HG03135 (cell line): ENCODE measurements around the gene SIK1.
"Not testable (repeated sequence)": the region's sequence is repeated elsewhere in the genome, so short reads cannot be mapped to it uniquely, and the experiment has no call there.

Experiments
- ATAC-seq: cut with Tn5 transposase; IDR thresholded peaks from one replicate; pipeline ENCODE4 v1.9.1; 2021; ENCODE audit warnings: mild to moderate bottlenecking, moderate library complexity; ENCODE audit not compliant: unreplicated experiment

The SIK1 gene

DNA sequence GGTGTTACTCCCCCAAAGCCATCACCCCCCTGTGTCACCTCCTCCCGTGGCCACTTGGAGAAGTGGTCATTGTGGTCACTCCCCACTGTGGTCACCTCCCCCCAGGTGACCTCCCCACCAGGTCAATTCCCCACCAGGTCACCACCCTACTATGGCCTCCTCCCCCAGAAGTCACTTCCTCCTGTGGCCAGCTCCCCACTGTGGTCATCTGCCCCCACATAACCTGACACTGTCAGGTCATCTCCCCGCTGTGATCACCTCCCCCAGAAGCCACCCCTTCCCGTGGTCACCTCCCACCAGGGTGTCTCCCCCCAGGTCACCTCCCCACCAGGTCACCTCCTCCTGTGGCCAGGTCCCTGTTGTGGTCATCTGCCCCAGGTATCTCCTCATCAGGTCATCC, 28.9 kb downstream of the SIK1 start:
- not testable (repeated sequence) for ATAC-seq

DNA sequence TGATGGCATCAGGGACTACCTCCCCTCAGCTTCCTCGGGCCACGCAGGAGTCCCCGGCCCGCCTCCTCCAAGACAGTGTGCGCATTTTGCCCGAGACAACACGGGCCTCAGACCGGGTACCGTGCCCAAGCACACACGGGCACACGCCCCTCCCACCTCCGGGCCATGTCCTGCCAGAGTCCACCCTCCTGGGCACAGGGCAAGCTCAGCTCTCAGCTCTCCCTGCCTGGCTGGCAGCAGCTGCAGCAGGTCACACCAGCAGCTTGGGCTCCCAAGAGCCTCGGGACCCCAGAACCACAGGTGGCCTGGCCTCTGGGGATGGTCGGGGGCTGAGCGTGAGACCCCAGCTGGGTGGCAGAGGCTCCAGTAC, 29.5 kb downstream of the SIK1 start:
- ATAC-seq, result not testable (repeated sequence)

DNA sequence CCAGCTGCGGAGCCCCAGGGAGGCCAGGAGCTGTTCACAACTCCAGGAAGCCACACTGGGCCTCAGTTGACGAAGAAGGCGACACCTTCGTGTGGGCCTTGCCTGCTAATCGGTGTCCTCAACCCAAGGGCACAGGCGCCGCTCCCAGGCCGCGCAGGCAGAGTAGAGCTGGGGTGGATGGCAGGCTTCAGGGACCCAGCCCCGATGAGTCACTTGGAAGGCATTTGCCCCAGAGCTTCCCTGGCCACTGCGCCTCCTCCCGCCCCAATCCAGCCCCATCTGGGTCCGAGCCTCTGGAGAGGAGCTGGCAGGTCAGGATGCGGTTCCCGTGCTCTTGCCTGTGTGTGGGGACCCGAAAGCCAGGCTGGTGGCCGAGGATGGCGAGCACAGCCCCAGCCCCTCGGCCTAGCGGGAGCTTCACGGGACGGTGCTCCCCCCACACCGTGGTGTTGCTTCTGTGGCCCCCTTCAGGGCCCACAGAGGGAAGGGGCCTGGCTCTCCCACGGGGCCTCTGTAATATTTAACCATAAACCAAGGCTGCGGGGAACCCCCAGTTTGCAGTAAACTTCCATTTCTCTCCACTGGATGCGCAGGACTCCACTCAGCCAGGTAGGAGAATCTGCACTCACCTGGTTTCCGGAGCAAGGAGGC, 30.0 kb downstream of the SIK1 start:
- ATAC-seq, result not testable (repeated sequence)

DNA sequence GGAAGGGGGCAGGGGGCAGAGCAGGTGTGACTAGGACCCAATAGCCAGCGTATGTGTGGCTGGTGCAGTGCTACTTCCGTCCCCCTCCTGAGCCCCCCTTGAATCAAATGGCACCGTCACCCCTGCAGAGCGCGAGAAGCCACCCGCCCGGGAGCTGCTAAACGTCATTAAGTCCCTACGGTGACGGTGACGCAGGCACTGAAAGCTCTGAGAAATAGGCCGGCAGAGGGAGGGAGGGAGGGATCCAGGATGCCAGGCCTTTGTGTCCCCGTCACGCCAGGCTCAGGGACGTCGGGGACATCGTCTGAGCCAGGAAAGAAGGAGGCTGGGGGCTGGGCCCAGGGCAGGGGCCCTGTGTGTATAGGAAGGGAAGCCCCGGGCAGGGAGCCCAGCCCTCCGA, 43.6 kb downstream of the SIK1 start:
- not testable (repeated sequence) for ATAC-seq

DNA sequence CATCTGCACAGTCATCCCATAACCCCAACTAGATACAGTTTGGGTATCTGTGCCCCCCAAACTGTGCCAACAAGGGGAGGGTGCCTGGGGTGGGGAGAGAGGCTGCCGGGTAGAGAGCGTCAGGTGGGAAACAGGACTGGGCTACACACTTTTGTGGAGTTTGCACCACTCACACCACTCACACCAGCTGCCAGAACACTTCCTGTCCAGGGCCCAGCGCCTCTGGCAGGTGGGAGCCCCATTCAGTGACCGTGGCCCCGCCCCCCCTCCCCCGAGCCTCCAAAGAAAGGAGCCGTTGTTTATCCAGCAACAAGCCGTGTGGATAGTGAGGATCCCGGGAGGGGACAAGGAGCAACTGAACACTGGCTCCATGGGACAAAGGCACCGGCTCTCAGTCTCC, 44.0 kb downstream of the SIK1 start:
- ATAC-seq, result not testable (repeated sequence)

DNA sequence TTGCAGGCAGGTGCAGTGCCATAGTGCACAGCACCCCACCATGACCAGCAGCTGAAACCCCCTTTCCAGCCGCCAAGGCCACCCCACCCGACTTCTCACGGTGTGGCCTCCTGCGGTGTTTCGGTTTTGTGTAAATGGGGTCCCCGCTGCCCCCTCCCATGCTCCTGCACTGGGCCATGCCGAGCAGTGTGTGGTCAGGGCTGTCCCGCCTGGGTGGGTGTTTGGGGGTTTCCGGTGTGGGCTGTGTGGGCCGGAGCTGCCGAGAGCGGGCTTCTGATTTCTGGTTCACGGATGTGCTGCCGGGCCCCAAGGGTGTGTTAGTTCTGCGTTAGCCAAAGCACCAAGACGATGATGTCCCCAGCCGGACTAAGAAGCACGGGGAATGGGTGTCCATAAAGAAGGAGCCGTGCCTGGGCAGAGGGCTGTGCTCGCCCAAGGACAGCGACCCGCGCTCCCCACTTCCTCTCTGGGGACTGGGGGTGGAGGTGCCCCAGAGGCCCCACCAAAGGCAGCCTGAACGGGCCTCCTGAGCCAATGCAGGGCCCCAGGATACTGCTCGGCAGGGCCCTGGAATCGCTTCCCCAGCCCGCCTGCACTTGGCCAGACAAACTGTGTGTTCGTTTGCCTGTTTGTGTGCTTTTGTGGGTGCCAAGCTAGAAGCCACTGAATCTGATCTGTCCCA, 45.9 kb downstream of the SIK1 start:
- ATAC-seq, result peak; percentile 52

DNA sequence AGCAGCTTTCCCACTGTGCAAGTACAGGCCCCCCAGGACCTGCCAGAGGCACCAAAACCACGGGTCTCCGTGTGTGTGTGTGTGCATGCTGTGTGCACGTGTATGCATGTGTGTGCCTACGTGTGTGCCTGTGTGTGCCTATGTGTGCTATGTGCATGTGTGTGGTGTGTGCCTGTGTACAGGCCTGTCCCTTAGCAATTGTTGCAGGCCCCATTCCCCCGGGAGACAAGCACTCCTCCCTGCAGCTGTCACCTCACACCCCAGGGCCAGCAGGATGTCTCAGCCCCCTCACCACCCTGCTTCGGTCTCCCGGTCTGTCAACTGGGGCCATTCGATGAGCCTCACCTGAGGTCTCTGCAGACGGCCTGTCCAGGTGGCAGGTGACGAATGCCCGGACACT, 46.6 kb downstream of the SIK1 start:
- ATAC-seq, result peak; percentile 13

DNA sequence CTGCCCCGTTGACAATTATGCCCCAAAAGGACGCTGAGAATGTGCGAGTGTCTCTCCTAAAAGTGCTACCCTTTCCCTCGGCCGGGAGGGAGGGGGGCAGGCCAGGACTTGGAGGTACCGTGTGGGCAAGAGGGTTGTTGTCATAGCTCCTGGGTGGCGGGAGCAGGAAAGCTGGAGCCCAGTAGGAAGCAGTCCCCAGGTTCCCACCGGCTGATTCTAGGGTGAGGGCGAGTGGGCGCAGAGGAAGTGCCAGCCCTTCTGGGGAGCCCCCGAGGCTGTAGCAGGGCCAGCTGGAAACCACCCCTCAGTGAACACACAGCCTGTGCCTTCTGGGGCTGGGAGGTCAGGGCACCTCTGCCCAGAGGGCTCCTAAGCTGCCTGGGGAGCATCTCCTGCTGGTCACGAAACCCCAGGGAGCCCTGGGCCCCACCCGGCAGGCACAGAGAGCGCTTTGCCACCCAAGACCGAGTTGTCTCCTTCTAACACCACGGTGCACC, 47.3 kb downstream of the SIK1 start:
- not testable (repeated sequence) for ATAC-seq

DNA sequence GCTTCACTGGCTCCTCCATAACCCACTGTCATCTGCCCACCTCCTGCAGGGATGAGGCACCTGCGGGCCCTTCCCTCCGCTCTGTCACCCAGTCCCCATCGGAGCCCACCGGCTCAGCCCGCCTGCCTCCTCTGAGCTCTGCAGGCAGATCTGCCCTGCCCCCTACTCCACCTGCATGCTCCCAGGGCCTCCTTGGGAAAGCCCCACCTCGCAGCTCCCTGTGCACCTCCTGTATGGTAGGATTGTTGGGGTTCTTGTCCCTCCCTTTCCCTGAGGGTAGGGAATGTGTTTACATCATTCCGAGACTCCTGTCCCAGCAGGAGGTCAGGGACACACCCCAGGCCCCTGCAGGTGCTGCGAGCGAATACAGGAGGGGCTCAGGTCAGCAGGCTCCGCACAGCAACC, 50.5 kb downstream of the SIK1 start:
- ATAC-seq, result no peak

DNA sequence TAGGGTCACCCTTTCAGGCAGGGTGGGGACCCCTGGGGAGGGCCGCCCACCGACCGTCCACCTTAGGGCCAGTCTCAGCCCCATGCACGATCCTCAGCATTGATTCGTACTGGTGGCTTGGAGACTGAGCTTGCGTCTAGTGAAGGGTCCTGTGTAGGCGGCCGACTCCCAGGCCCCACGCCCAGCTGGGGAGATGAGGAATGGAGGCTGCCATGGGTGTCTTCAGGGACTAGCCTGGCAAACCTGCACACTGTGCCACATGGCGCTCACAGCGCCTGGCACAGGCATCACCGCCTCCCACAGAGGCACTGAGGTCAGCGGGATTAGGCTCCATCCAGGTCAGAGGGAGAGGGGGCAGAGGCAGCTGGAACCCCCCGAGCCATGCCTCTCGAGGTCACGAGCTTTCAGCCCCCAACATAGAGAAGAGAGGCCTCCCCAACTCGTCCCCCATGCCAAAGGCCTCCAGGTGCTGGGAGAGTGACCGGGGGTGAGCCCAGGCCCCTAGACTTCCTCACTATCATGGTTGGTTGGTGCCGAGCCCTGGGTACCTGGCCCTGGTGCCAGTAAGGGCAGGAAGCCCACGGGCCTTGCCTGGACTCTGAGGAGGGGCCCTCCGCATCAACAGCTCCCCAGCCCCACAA, 51.0 kb downstream of the SIK1 start:
- no peak for ATAC-seq

DNA sequence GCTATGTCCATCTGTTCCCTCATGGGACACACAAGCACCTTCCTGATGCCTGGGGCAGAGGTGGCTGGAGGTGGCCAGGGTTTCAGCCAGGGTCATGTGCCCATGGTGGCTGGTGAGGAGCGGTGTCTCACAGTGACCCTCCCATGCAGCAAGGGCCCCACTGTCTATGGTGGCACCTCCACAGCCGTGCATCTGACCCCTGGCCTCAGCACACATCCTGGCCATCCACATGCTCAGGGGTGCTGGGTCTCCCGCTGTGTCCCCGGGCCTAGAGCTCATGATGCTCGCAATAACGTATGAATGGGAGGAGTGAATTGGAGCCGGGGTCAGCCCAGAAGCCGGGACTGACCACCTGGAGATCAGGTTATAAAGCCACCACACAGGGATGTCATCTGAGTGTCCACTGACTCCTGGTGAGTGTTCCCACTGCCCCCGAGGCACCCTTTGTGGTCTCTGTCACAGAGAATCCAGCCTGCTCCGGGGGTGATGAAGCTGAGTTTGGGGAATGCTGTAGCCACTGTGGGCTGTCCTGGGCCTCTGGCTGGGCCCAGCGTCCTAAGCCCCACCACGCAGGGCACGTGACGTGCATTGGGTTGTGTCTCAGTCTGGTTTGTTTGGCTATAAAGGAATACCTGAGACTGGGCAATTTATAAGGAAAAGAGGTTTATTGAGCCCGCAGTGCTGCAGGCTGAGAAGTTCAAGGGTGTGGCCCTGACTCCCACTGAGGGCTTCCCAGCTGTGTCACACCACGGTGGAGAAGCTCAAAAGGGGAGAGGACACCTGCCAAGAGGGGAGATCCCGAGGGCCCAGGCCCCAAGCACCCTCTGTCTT, 51.7 kb downstream of the SIK1 start:
- no peak for ATAC-seq

DNA sequence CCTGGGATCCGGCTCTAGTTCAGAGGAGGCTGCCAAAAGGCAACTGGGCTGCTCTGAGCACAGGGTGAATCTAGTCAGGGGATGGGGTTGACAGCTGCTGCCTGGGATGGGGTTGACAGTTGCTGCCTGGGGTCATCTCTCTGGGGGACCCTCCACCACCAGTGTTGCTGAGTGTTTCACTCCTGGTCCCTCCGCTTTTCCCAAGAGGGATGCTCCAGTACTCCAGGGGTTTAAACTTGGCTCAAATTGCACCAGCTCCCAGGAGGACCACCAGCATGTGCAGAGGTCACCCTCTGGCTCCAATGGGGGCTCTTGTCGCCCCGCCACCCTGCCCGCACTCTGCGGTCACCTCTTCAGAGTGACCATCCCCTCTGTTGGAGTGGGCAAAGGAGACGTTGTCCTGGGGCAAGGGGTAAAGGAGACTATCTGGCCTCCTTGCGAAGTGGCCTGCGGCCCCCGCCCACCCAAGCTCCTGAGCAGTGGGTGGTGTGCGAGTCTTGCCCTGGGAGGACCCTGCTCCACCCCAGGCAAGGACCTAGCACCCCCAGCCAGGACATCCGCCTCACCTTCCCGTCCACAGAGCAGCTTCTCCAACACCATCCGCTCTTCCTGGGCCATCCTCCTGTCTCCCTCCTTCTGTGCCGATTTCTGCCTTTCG, 52.6 kb downstream of the SIK1 start:
- no peak for ATAC-seq

DNA sequence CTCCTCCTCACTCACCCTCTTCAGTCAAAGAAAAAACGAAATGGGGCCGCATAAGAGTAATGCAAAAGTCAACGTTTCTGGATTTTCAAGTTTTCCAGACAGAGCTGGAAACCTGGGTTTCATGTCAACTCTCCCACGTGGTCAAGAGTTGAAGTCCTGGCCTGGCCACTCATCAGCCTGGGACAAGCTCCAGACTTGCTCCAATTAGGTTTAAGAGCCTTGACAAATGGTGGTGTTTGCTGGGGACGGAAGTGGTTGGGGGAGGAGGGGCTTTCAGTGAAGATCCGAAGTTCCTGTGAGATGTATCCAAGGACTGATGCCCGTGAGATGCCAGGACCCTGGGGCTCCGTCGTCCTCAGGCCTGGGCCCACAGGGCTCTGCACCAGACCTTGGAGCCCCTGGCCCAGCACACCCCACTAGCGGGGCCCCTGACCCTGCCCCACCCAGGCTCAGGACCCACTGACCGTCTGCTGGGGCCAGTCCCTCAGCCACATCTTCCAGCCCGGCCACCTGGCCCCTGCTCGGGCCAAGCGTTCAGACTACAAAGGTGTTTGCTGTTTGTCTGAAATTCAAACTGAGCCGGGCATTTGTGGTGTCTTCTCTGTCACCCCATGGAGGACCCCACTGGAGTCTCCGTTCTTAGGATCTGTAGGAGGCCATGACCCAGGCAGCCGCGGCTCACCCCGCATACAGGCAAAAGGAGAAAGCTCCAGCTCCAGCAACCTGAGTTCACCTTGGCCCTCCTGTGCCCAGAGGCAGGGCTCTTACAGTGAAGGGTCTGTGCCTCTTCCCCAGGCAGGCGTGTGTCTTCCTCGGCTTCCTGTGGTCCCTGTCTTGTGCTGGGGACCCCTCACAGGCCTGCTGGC, 53.3 kb downstream of the SIK1 start:
- ATAC-seq, result no peak

DNA sequence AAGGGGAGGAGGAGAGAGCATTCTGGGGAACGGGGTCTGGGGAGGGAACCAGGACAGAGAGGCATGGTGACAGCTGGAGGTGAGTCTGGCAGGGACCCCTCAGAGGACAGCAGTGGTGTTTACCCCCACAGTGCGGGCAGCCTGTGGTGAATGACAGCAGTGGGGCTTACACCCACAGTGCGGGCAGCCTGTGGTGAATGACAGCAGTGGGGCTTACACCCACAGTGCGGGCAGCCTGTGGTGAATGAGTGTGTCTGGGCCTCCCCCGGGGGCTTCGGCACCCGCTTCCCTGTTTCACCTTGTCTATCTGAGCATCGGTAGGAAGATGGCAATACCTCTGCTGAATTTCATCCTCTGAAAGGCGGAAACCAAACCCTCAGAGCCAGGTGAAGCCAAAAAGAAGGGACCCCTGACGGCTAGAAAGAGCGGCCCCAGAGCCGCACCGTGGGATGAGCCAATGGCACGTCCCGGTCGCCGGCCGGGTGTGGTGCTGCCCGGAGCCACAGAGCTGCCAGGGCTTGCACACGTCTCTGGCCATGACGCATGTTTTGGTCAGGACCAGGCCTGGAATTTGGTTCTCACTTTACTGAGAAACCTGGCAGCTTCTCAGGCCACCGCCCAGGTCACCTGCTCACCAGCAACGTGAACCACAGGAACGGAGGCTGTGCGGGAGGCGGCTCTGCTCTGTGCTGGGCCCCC, 54.1 kb downstream of the SIK1 start:
- no peak for ATAC-seq

DNA sequence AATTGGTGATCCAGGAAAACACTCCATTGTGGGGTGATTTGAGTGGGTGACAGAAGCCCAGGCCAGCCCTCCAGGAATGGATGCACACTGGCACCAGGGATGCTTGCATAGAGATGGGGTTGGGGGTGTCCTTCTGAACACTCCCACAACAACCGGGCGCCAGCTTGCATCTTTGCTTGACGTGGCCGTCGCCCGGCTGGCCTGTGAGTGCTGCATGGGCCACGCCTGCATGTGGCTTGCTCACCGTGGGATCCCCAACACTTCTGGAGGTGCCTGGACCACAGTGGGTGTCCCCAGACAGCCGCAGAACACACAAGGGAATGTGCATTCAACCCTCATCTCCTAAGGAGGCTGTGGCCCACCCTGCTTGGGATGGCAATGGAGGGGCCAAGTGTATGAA, 55.1 kb downstream of the SIK1 start:
- ATAC-seq, result no peak

DNA sequence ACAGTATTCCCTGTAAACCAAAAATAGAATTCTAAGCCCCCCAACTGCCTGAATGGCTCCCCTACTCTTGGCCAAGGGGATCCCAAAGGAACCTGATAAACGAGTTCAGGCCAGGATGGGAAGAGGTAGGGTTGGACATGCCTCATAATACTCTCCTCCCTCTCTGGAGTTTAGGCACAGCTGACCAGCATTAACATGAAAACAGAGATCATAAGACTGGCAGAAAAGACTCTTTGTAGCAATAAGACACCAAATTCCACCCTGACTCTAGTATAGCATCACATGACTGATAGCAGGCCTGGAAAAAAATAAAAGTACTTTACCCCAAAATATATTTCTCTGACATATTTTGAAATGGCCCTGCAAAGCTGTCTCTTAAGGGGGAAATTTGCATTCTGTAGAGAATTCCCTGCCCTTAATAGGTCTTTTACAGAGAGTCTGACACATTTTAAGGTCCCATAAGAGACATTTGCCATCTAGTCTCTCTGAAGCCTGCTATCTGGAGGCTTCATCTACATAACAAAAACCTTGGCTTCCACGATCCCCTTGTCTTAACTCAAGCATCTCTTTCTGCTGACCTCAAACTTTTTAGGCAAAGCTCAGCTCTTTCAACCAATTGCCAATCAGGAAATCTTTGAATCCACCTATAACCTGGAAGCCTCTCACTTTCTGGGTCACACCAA, 55.9 kb downstream of the SIK1 start:
- ATAC-seq, result no peak

DNA sequence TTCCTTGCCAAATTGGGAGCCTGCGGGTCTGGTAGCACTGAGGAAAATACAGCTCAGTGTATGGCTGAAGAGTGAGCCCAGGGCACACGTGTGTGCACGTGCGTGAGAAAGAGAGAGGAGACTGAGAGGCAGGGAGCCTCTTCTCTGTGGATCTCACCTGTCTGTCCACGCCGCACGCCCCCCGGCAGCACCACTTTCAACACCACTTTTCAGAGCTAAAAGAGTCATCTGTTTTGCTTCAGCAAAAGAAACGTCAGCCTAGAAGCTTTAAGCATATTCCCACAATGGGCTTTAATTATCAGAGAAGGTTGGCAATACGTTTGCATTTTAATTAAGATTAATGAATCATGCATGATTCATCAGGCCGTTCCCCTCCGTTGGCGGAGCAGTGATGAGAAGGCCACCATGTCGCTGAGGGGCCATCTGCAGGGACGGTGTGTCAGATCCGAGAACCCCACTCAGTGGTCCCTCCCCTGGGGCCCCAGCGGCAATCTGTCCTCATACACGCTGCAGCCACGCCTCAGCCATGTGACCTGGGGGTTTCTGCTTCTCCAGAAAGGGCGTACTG, 56.8 kb downstream of the SIK1 start:
- ATAC-seq, result no peak

DNA sequence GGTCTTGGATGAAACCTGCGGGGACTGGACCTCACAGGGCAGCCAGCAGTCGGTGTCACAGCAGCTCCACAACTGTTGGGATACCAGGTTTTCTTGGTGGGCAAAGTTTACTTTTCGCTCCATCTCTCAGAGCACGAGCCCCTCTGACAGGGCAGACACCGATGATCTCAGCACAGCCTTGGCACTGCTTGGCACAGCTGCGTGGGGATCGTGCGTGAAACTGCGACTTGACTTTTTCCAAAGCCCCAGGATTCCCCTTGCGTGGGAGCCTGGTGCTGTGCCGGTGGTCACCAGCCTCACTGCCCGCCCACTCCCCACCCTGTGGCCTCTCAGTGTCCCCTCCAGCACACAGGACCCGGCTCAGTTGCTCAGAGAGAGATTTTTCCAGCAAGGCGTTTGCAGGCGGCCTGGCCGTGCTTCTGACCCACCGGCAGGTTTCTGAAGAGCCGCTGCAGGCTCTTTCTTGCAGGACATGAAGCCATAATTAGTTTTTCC, 57.3 kb downstream of the SIK1 start:
- no peak for ATAC-seq
